Adrenal gland (tissue), 5 donors: ENCODE results near the gene POLR2E.

Experiments used
- CTCF ChIP-seq, 6 experiments: fragments of 450-650 bp in 4 of 6; fragments of 200-600 bp in 2 of 6; sonication (generic) in 1 of 6; IDR thresholded peaks; 1 replicate in 5 of 6; 2 replicates in 1 of 6; pipeline versions ENCODE4 v1.5.1 to v1.8.0; 2016 to 2021; ENCODE audit warnings: antibody characterized with exemption in 6 of 6, mild to moderate bottlenecking in 2 of 6, moderate library complexity in 1 of 6
- POLR2A ChIP-seq, 2 donors: fragments of 450-650 bp; IDR thresholded peaks; one replicate each; pipeline ENCODE4 v1.6.1; 2017; ENCODE audit warnings: antibody characterized with exemption in 2 of 2, mild to moderate bottlenecking in 2 of 2, moderate library complexity in 1 of 2
- donor health status: DM: no; HTN: no; CAD: no.

- TF ChIP-seq CTCF (IDR thresholded peaks at IDR 0.05): no peak
- no peak for TF ChIP-seq POLR2A (IDR thresholded peaks at IDR 0.05)
Measured at GRCh38 chr19:1101337-1101698, 6.1 kb upstream of the POLR2E start.
